H1 (cell line): ENCODE measurements around the gene SLC17A4. TPM values are rescaled to one million over a fixed set of nuclear protein-coding genes. Genes with fewer than 3 reads are reported as not detected.

Experiments used
- CTCF ChIA-PET: fragments of 300-600 bp; sonication (Branson Sonifier 250); formaldehyde crosslinking; loops from one replicate; lab custom pipeline; 2021; ENCODE audit not compliant: partially characterized antibody; lab: Charles Lee
- POLR2A ChIA-PET: fragments of 300-600 bp; sonication (Branson Sonifier 250); formaldehyde crosslinking; loops from one replicate; lab custom pipeline; 2021; ENCODE audit warnings: inconsistent platforms; ENCODE audit not compliant: partially characterized antibody; lab: Charles Lee
- DNase-seq, 2 experiments: peaks; one replicate each; pipeline versions ENCODE4 v3.0.0 to v3.0.0-alpha.2; 2010 to 2022; ENCODE audit warnings: low spot score in 2 of 2, low read depth in 1 of 2, mixed read lengths in 1 of 2
- FAIRE-seq: peaks from 2 replicates; lab custom pipeline; 2011; peaks lifted over from hg19 to GRCh38; lab: Jason Lieb, UNC
- H2AFZ ChIP-seq: 2 replicates; pipeline ENCODE4 v1.8.1; 2012; ENCODE audit warnings: low read length, inconsistent platforms
- H2AK5ac ChIP-seq: 2 replicates; pipeline ENCODE4 v1.6.1; 2013; ENCODE audit warnings: low read depth, low read length
- H2BK120ac ChIP-seq: replicated peaks from 2 replicates; pipeline ENCODE3; 2013; ENCODE audit warnings: low read depth, low read length, inconsistent platforms
- H2BK12ac ChIP-seq: 2 replicates; pipeline ENCODE4 v1.6.1; 2013; ENCODE audit warnings: low read depth, low read length
- H2BK15ac ChIP-seq: 2 replicates; pipeline ENCODE4 v1.6.1; 2013; ENCODE audit warnings: low read length
- H2BK20ac ChIP-seq: 2 replicates; pipeline ENCODE4 v1.6.1; 2013; ENCODE audit warnings: low read length
- H2BK5ac ChIP-seq: 2 replicates; pipeline ENCODE4 v1.6.1; 2013; ENCODE audit warnings: low read depth, low read length
- H3K14ac ChIP-seq: 2 replicates; pipeline ENCODE4 v1.6.1; 2013; ENCODE audit warnings: inconsistent platforms; ENCODE audit not compliant: insufficient read length
- H3K18ac ChIP-seq: 2 replicates; pipeline ENCODE4 v1.6.1; 2013; ENCODE audit warnings: low read length; ENCODE audit errors: extremely low read depth
- H3K23ac ChIP-seq: 2 replicates; pipeline ENCODE4 v1.6.1; 2013; ENCODE audit warnings: inconsistent platforms; ENCODE audit not compliant: insufficient read length
- H3K23me2 ChIP-seq: 2 replicates; pipeline ENCODE4 v1.6.1; 2013; ENCODE audit warnings: low read depth, low read length
- H3K27ac ChIP-seq: 2 replicates; pipeline ENCODE4 v1.6.1; 2011; ENCODE audit warnings: low read depth, low read length, inconsistent platforms
- H3K27me3 ChIP-seq, 4 experiments: replicated peaks in 1 of 4; 1 replicate in 1 of 4; 2 replicates in 3 of 4; pipeline versions ENCODE4 v1.6.1 to v1.8.1; 2011 to 2013; ENCODE audit warnings: low read length in 3 of 4, mild to moderate bottlenecking in 3 of 4, inconsistent platforms in 2 of 4, mixed read lengths in 2 of 4, moderate library complexity in 1 of 4; ENCODE audit not compliant: control insufficient read depth in 3 of 4, insufficient read depth in 3 of 4; ENCODE audit errors: extremely low read depth in 1 of 4
- H3K36me3 ChIP-seq, 4 experiments: 2 replicates each; pipeline versions ENCODE4 v1.6.1 to v1.8.1; 2011 to 2013; ENCODE audit warnings: mild to moderate bottlenecking in 4 of 4, low read length in 3 of 4, moderate library complexity in 2 of 4, control low read depth in 1 of 4, inconsistent platforms in 1 of 4; ENCODE audit not compliant: insufficient read depth in 4 of 4, control insufficient read depth in 2 of 4
- H3K4ac ChIP-seq: replicated peaks from 2 replicates; pipeline ENCODE3; 2013; ENCODE audit warnings: low read length, low read depth, mixed read lengths, inconsistent platforms; ENCODE audit not compliant: insufficient read length
- H3K4me1 ChIP-seq, 4 experiments: replicated peaks in 1 of 4; 1 replicate in 1 of 4; 2 replicates in 3 of 4; pipeline versions ENCODE4 v1.6.1 to v1.8.1; 2011 to 2013; ENCODE audit warnings: low read length in 3 of 4, inconsistent platforms in 2 of 4, mixed read lengths in 1 of 4; ENCODE audit not compliant: insufficient read depth in 4 of 4, control insufficient read depth in 3 of 4
- H3K4me2 ChIP-seq, 2 experiments: 2 replicates each; pipeline versions ENCODE4 v1.6.1 to v1.8.1; 2011 to 2013; ENCODE audit warnings: low read depth in 2 of 2, low read length in 2 of 2, control low read depth in 1 of 2, inconsistent platforms in 1 of 2, mild to moderate bottlenecking in 1 of 2; ENCODE audit not compliant: insufficient read depth in 1 of 2
- H3K4me3 ChIP-seq, 4 experiments: fragments of 200-600, 300-600 bp in 1 of 4; sonication (generic), shearing (Covaris generic), sonication (Bioruptor Twin) in 1 of 4; 2 replicates each; pipeline versions ENCODE4 v1.5.1 to v1.8.1; 2011 to 2016; ENCODE audit warnings: low read length in 4 of 4, low read depth in 3 of 4, control low read depth in 2 of 4, inconsistent platforms in 2 of 4, mild to moderate bottlenecking in 2 of 4, mixed read lengths in 1 of 4, moderate library complexity in 1 of 4; ENCODE audit not compliant: insufficient read depth in 2 of 4; ENCODE audit errors: extremely low read depth in 1 of 4
- H3K56ac ChIP-seq: replicated peaks from 2 replicates; pipeline ENCODE3; 2013; ENCODE audit warnings: low read depth, mild to moderate bottlenecking, mixed read lengths, low read length, inconsistent platforms; ENCODE audit not compliant: insufficient read length
- H3K79me1 ChIP-seq: 2 replicates; pipeline ENCODE4 v1.6.1; 2013; ENCODE audit warnings: low read depth, low read length, control low read depth
- H3K79me2 ChIP-seq, 2 experiments: 2 replicates each; pipeline versions ENCODE4 v1.6.1 to v1.8.1; 2012 to 2013; ENCODE audit warnings: low read length in 2 of 2, mild to moderate bottlenecking in 2 of 2, inconsistent platforms in 1 of 2; ENCODE audit not compliant: insufficient read depth in 2 of 2, control insufficient read depth in 1 of 2
- H3K9ac ChIP-seq, 4 experiments: replicated peaks in 1 of 4; 1 replicate in 1 of 4; 2 replicates in 3 of 4; pipeline versions ENCODE4 v1.6.1 to v1.8.1; 2011 to 2013; ENCODE audit warnings: low read depth in 3 of 4, low read length in 3 of 4, control low read depth in 2 of 4, mild to moderate bottlenecking in 2 of 4, moderate library complexity in 2 of 4, inconsistent platforms in 1 of 4; ENCODE audit errors: extremely low read depth in 1 of 4
- H3K9me3 ChIP-seq, 2 experiments: 2 replicates each; pipeline versions ENCODE4 v1.6.1 to v1.8.1; 2012 to 2013; ENCODE audit warnings: mild to moderate bottlenecking in 2 of 2, moderate library complexity in 2 of 2, control low read depth in 1 of 2, inconsistent platforms in 1 of 2, low read depth in 1 of 2, low read length in 1 of 2, mixed read lengths in 1 of 2; ENCODE audit not compliant: insufficient read depth in 2 of 2
- H4K20me1 ChIP-seq, 2 experiments: replicated peaks in 1 of 2; 2 replicates each; pipeline versions ENCODE3 to v1.8.1; 2011 to 2013; ENCODE audit warnings: inconsistent platforms in 2 of 2, low read length in 2 of 2, mild to moderate bottlenecking in 1 of 2; ENCODE audit not compliant: insufficient read depth in 2 of 2, control insufficient read depth in 1 of 2
- H4K5ac ChIP-seq: 2 replicates; pipeline ENCODE4 v1.6.1; 2013; ENCODE audit warnings: low read length, low read depth, mixed read lengths, inconsistent platforms; ENCODE audit not compliant: insufficient read length
- H4K8ac ChIP-seq: 2 replicates; pipeline ENCODE4 v1.8.0; 2013; ENCODE audit warnings: mild to moderate bottlenecking, moderate library complexity, low read length, inconsistent platforms; ENCODE audit not compliant: insufficient read depth; ENCODE audit errors: extremely low read depth
- H4K91ac ChIP-seq: replicated peaks from 2 replicates; pipeline ENCODE3; 2013; ENCODE audit warnings: low read length, mixed read lengths, inconsistent platforms; ENCODE audit not compliant: insufficient read length
- CBX8 ChIP-seq: fragments of 300-800, 300-1000 bp; sonication (generic); IDR thresholded peaks from 2 replicates; pipeline ENCODE4 v1.7.1; 2016; ENCODE audit warnings: low read depth, low read length, borderline replicate concordance
- CTCF ChIP-seq, 3 experiments: IDR thresholded peaks; 1 replicate in 2 of 3; 2 replicates in 1 of 3; pipeline versions ENCODE4 v1.5.1 to v1.6.1; 2011; ENCODE audit warnings: low read length in 3 of 3, mild to moderate bottlenecking in 3 of 3, inconsistent platforms in 2 of 3, low read depth in 1 of 3, moderate library complexity in 1 of 3; ENCODE audit not compliant: insufficient read depth in 1 of 3; ENCODE audit errors: control extremely low read depth in 1 of 3
- EZH2 ChIP-seq: fragments of 200-600 bp; sonication (generic); IDR thresholded peaks from 2 replicates; pipeline ENCODE4 v1.7.1; 2012; ENCODE audit warnings: low read depth, mild to moderate bottlenecking, moderate library complexity, low read length, inconsistent platforms; ENCODE audit not compliant: severe bottlenecking
- NANOG ChIP-seq: IDR thresholded peaks from 2 replicates; pipeline ENCODE4 v1.6.1; 2011; ENCODE audit warnings: low read length, low read depth, mild to moderate bottlenecking, inconsistent platforms; ENCODE audit not compliant: insufficient read depth, poor library complexity, severe bottlenecking
- POLR2AphosphoS5 ChIP-seq: IDR thresholded peaks from 2 replicates; pipeline ENCODE4 v1.6.1; 2011; ENCODE audit warnings: low read depth, low read length
- RBBP5 ChIP-seq: IDR thresholded peaks from 2 replicates; pipeline ENCODE4 v1.7.1; 2012; ENCODE audit warnings: low read depth, mild to moderate bottlenecking, inconsistent platforms, low read length, moderate library complexity, borderline replicate concordance
- RNF2 ChIP-seq: fragments of 200-900, 300-1000 bp; sonication (generic); IDR thresholded peaks from 2 replicates; pipeline ENCODE4 v1.7.1; 2016; ENCODE audit warnings: borderline replicate concordance, low read depth, mild to moderate bottlenecking, antibody characterized with exemption, low read length; ENCODE audit not compliant: poor library complexity, severe bottlenecking; ENCODE audit errors: missing control alignments
- RXRA ChIP-seq: IDR thresholded peaks from 2 replicates; pipeline ENCODE4 v1.6.1; 2011; ENCODE audit warnings: low read depth, mild to moderate bottlenecking, low read length, moderate library complexity; ENCODE audit not compliant: insufficient read depth
- SAP30 ChIP-seq: fragments of 300-600 bp; sonication (generic); IDR thresholded peaks from 2 replicates; pipeline ENCODE4 v1.7.1; 2012; ENCODE audit warnings: low read length, moderate library complexity, mild to moderate bottlenecking, inconsistent platforms; ENCODE audit not compliant: insufficient read depth, insufficient replicate concordance
- SIX5 ChIP-seq: IDR thresholded peaks from 2 replicates; pipeline ENCODE4 v1.6.1; 2011; ENCODE audit warnings: mild to moderate bottlenecking, low read depth, low read length
- WGBS, 2 experiments: shearing (Covaris generic) in 1 of 2; methylation state at CpG; one replicate each; pipeline versions ENCODE4 v1.1.6 to v1.1.7; 2013 to 2015; ENCODE audit warnings: low lambda C conversion rate in 2 of 2, mixed read lengths in 2 of 2, inconsistent platforms in 1 of 2, low coverage in 1 of 2, missing lambda C conversion rate in 1 of 2; ENCODE audit not compliant: insufficient replicate concordance in 2 of 2, insufficient coverage in 1 of 2, insufficient read length in 1 of 2; ENCODE audit errors: extremely low coverage in 1 of 2, missing lambda C conversion rate in 1 of 2; 5-methylcytosine and 5-hydroxymethylcytosine counted together
- polyA plus RNA-seq, 7 experiments: library from polyadenylated mRNA; depleted of rRNA in 3 of 7; stranded (reverse) in 5 of 7; unstranded in 2 of 7; fragments of >200 nt in 5 of 7; fragments of 200-250 nt in 2 of 7; gene quantifications; 1 replicate in 5 of 7; 2 replicates in 1 of 7; 4 replicates in 1 of 7; pipeline versions ENCODE4 v1.2.1 to v1.2.3, GENCODE V29; 2011 to 2013; ENCODE audit warnings: missing spikeins in 2 of 7, mixed read lengths in 2 of 7
- total RNA-seq: library from RNA; stranded (reverse); fragmentation: NEBNext Ultra II Directional; extraction: Animal tissue kit (Norgen Biotek cat#: 25700); gene quantifications from 2 replicates; pipeline ENCODE4 v1.2.1, GENCODE V29; 2021

The SLC17A4 gene
- total and polyA plus RNA-seq, 2 of the 8 experiments (the other 6 are each of a cell fraction or from before 2014, with no cell fraction given): not detected

- no peak for FAIRE-seq
- Histone ChIP-seq H3K23me2 (no peaks in the 10 kb centered on the region), H3K27ac (no peak overlapping the region), H4K8ac (no peak overlapping the region), H2AK5ac (no peak overlapping the region), H3K14ac (no peak overlapping the region), H3K18ac (no peak overlapping the region), H3K4me2 (no peak overlapping the region), H2BK120ac (no peak overlapping the region), H2AFZ (0 out of 2 replicates have a peak overlapping the region, but pooled peaks have one; percentile 47), H3K79me1 (no peaks in the 10 kb centered on the region), H4K91ac (no peak overlapping the region), H4K20me1 (no peaks in the 10 kb centered on the region), H2BK20ac (no peak overlapping the region), H2BK15ac (no peak overlapping the region), H3K9me3 (no peaks in the 10 kb centered on the region), H3K4me3 (no peak overlapping the region), H3K4me1 (no peaks in the 10 kb centered on the region), H3K36me3 (no peaks in the 10 kb centered on the region), H2BK5ac (no peak overlapping the region), H3K9ac (no peak overlapping the region), H3K23ac (no peak overlapping the region), H4K5ac (no peak overlapping the region), H2BK12ac (no peak overlapping the region), H3K4ac (no peak overlapping the region), H3K79me2 (no peaks in the 10 kb centered on the region), H3K56ac (no peak overlapping the region), H3K27me3 (no peaks in the 10 kb centered on the region)
- 87% methylated on average over 2 of the region's 2 CpGs; no CpG with 5 or more reads in 1 of the 2 experiments for WGBS, 2 experiments
- ChIA-PET POLR2A (no interaction called here), CTCF (interaction anchor here (0.9 kb wide), 1 partner anchor 14 kb away, joined by 6 read pairs; no protein-coding TSS in a partner anchor)
- DNase-seq: no peak
- no peak for TF ChIP-seq RXRA
- TF ChIP-seq RNF2: no peak
- no peak for TF ChIP-seq POLR2AphosphoS5
- TF ChIP-seq NANOG: no peak
- TF ChIP-seq CTCF (IDR thresholded peaks at IDR 0.05; ENCODE audit: control extremely low read depth in 1 of 3, insufficient read depth in 1 of 3, low read depth in 1 of 3, low read length in 3 of 3): no peak
- TF ChIP-seq SAP30: no peak
- TF ChIP-seq CBX8: no peak
- no peak for TF ChIP-seq SIX5
- TF ChIP-seq EZH2: no peak
- TF ChIP-seq RBBP5: no peak
These were observed 19.7 kb downstream of the SLC17A4 start for GRCh38 chr6:25774120-25774715.
